K562 (cell line): ENCODE data around the gene RPL28. TPM values are rescaled to one million over a fixed set of nuclear protein-coding genes. Genes with fewer than 3 reads are reported as not detected.

Experiments used
- CLOCK ChIP-seq: fragments of 250-450 bp; sonication (Bioruptor Pico); IDR thresholded peaks from 2 replicates; pipeline ENCODE4 v1.4.0; 2020; ENCODE audit warnings: mild to moderate bottlenecking, moderate library complexity, borderline replicate concordance
- CSDE1 ChIP-seq, 2 experiments: fragments of 450-650 bp; IDR thresholded peaks; 2 replicates each; pipeline ENCODE4 v1.6.1; 2016; ENCODE audit warnings: mild to moderate bottlenecking in 1 of 2
- DIDO1 ChIP-seq: fragments of 450-650 bp; IDR thresholded peaks from 2 replicates; pipeline ENCODE4 v1.6.1; 2016; ENCODE audit warnings: low read depth, missing biosample characterization, missing genetic modification characterization
- ELF4 ChIP-seq: fragments of 450-650 bp; formaldehyde crosslinking; IDR thresholded peaks from 2 replicates; pipeline ENCODE4 v1.4.0; 2022; ENCODE audit warnings: missing genetic modification characterization
- GTF2A2 ChIP-seq: IDR thresholded peaks from 2 replicates; pipeline ENCODE4 v1.6.1; 2016; ENCODE audit warnings: mild to moderate bottlenecking, missing genetic modification characterization, missing compliant biosample characterization
- MXI1 ChIP-seq: IDR thresholded peaks from 2 replicates; pipeline ENCODE4 v1.6.1; 2011; ENCODE audit warnings: low read depth, mild to moderate bottlenecking, improper control_type of control experiment, low read length
- NCOA4 ChIP-seq: fragments of 450-650 bp; IDR thresholded peaks from 2 replicates; pipeline ENCODE4 v1.6.1; 2018; ENCODE audit warnings: mild to moderate bottlenecking; ENCODE audit not compliant: partially characterized antibody
- PBX2 ChIP-seq, 2 experiments: IDR thresholded peaks in 1 of 2; conservative IDR thresholded peaks in 1 of 2; 2 replicates each; pipeline ENCODE4 v1.6.1; 2016; ENCODE audit warnings: low read depth in 2 of 2, mild to moderate bottlenecking in 1 of 2, missing compliant biosample characterization in 1 of 2, missing genetic modification characterization in 1 of 2, moderate library complexity in 1 of 2
- TARDBP ChIP-seq: fragments of 450-650 bp; IDR thresholded peaks from 2 replicates; pipeline ENCODE4 v1.6.1; 2016
- TCFL5 ChIP-seq: fragments of 250-450 bp; sonication (Bioruptor Pico); conservative IDR thresholded peaks from 2 replicates; pipeline ENCODE4 v1.6.1; 2021; ENCODE audit warnings: mild to moderate bottlenecking, moderate library complexity, matching md5 sums
- TSHZ1 ChIP-seq: fragments of 250-450 bp; sonication (Bioruptor Pico); IDR thresholded peaks from 2 replicates; pipeline ENCODE4 v1.4.0; 2020; ENCODE audit warnings: mild to moderate bottlenecking, moderate library complexity
- ZKSCAN1 ChIP-seq: fragments of 150-350 bp; IDR thresholded peaks from 2 replicates; pipeline ENCODE4 v1.6.1; 2016; ENCODE audit warnings: low read depth, low read length
- ZKSCAN3 ChIP-seq: fragments of 250-450 bp; sonication (Bioruptor Pico); IDR thresholded peaks from 2 replicates; pipeline ENCODE4 v1.4.0; 2020
- ZNF224 ChIP-seq: sonication (generic); formaldehyde crosslinking; IDR thresholded peaks from 2 replicates; pipeline ENCODE4 v1.8.0; 2022; ENCODE audit warnings: mild to moderate bottlenecking, missing genetic modification reagents
- ZNF354B ChIP-seq: fragments of 250-450 bp; sonication (Bioruptor Pico); IDR thresholded peaks from 2 replicates; pipeline ENCODE4 v1.4.0; 2020
- polyA plus RNA-seq, 8 experiments: library from polyadenylated mRNA; depleted of rRNA in 4 of 8; stranded (reverse) in 5 of 8; unstranded in 3 of 8; fragments of >200 nt; fragmentation: Nextera tagmentation in 2 of 8; fragmentation: Illumina TruSeq in 1 of 8; extraction: Ambion mirVana in 2 of 8; extraction: Trizol in 1 of 8; gene quantifications; 2 replicates each; pipeline versions ENCODE4 v1.2.1 to v1.2.3, GENCODE V29; 2011 to 2014; ENCODE audit warnings: inconsistent platforms in 1 of 8, missing spikeins in 1 of 8
- total RNA-seq, 7 experiments: library from RNA; depleted of rRNA in 6 of 7; stranded (reverse); fragments of >200 nt in 6 of 7; fragmentation: Illumina TruSeq in 2 of 7; extraction: Trizol in 2 of 7; gene quantifications; 2 replicates each; pipeline versions ENCODE4 v1.2.1 to v1.2.3, GENCODE V29; 2011 to 2021; ENCODE audit warnings: low replicate concordance in 1 of 7
- TF ChIP-seq, protein P1 (sequence below): fragments of 450-650 bp; IDR thresholded peaks from 2 replicates; pipeline ENCODE4 v1.6.1; 2016
- TF ChIP-seq, protein P2 (sequence below), 2 experiments: fragments of 450-650 bp in 1 of 2; sonication (generic) in 1 of 2; formaldehyde crosslinking; conservative IDR thresholded peaks; 2 replicates each; pipeline versions ENCODE4 v1.4.0 to v1.8.1; 2020 to 2022; ENCODE audit warnings: mild to moderate bottlenecking in 1 of 2, missing genetic modification reagents in 1 of 2

RPL28 gene
- total and polyA plus RNA-seq, 9 of the 15 experiments (the other 6 are each of a cell fraction or from before 2014, with no cell fraction given) = 124 to 3,106 (median 622) TPM

- no peak for TF ChIP-seq TSHZ1 (CRISPR knock-in tag)
- TF ChIP-seq TARDBP = 0 out of 2 replicates have a peak, but pooled peaks have one; percentile 41
- peak; percentile 53; the same call in 1 of the 2 replicates for TF ChIP-seq DIDO1
- no peak for TF ChIP-seq GTF2A2
- TF ChIP-seq TCFL5 (CRISPR knock-in tag) = no peak
- peak in 1 of 2 experiments; percentile 63; a peak in 1 of 4 replicates for TF ChIP-seq CSDE1 (IDR thresholded peaks at IDR 0.05)
- no peak for TF ChIP-seq ZKSCAN1
- TF ChIP-seq CLOCK (CRISPR knock-in tag) = no peak
- no peak for TF ChIP-seq ZNF354B (CRISPR knock-in tag)
- no peak for TF ChIP-seq ELF4 (CRISPR knock-in tag)
- peak; percentile 51; the same call in 1 of the 2 replicates for TF ChIP-seq PBX2 (CRISPR knock-in tag; IDR thresholded peaks at IDR 0.05; ENCODE audit: low read depth)
- peak; percentile 96 for TF ChIP-seq PBX2 (tag; conservative IDR thresholded peaks at IDR 0.05; ENCODE audit: low read depth)
- TF ChIP-seq NCOA4 = no peak
- TF ChIP-seq, protein P1, sequence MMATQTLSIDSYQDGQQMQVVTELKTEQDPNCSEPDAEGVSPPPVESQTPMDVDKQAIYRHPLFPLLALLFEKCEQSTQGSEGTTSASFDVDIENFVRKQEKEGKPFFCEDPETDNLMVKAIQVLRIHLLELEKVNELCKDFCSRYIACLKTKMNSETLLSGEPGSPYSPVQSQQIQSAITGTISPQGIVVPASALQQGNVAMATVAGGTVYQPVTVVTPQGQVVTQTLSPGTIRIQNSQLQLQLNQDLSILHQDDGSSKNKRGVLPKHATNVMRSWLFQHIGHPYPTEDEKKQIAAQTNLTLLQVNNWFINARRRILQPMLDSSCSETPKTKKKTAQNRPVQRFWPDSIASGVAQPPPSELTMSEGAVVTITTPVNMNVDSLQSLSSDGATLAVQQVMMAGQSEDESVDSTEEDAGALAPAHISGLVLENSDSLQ = peak; percentile 99
- TF ChIP-seq MXI1 = no peak; the same call in 1 of the 2 replicates
- TF ChIP-seq, protein P2, sequence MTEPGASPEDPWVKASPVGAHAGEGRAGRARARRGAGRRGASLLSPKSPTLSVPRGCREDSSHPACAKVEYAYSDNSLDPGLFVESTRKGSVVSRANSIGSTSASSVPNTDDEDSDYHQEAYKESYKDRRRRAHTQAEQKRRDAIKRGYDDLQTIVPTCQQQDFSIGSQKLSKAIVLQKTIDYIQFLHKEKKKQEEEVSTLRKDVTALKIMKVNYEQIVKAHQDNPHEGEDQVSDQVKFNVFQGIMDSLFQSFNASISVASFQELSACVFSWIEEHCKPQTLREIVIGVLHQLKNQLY (CRISPR knock-in tag; conservative IDR thresholded peaks at IDR 0.05) = peak in 1 of 2 experiments; percentile 91; a peak in 2 of 4 replicates
- TF ChIP-seq ZKSCAN3 (CRISPR knock-in tag) = no peak
- TF ChIP-seq ZNF224 = no peak
These were observed 22.2 kb downstream of the RPL28 start (continued) for GRCh38 chr19:55407800-55408532.
